HFFc6 (cell line): ENCODE results near the gene CYP46A1. TPM values are rescaled to one million over a fixed set of nuclear protein-coding genes. Genes with fewer than 3 reads are reported as not detected.
A peak's percentile ranks its signal among the peaks of the same experiment; 100 is the strongest.
"Not testable (repeated sequence)": the region's sequence is repeated elsewhere in the genome, so short reads cannot be mapped to it uniquely, and the experiment has no call there.

Experiments
- DNase-seq: peaks from one replicate; pipeline ENCODE4 v3.0.0-alpha.2; 2018
- H3K27ac Mint-ChIP-seq: 2 replicates; pipeline ENCODE4 v1.8.0; 2020; ENCODE audit warnings: mild to moderate bottlenecking, mixed read lengths
- H3K27me3 Mint-ChIP-seq: 2 replicates; pipeline ENCODE4 v1.8.0; 2021; ENCODE audit warnings: mild to moderate bottlenecking, moderate library complexity, mixed read lengths; ENCODE audit not compliant: insufficient read depth
- H3K36me3 Mint-ChIP-seq: 2 replicates; pipeline ENCODE4 v1.8.0; 2021; ENCODE audit warnings: low read depth, mixed read lengths
- H3K4me1 Mint-ChIP-seq: 2 replicates; pipeline ENCODE4 v1.8.0; 2020; ENCODE audit warnings: low read depth, mixed read lengths
- H3K4me3 Mint-ChIP-seq: 2 replicates; pipeline ENCODE4 v1.8.0; 2020; ENCODE audit warnings: mild to moderate bottlenecking, moderate library complexity, mixed read lengths
- H3K9me3 Mint-ChIP-seq: 2 replicates; pipeline ENCODE4 v1.8.0; 2020; ENCODE audit warnings: mild to moderate bottlenecking, mixed read lengths
- total RNA-seq, 6 experiments: library from RNA; stranded (reverse); fragmentation: NEBNext Ultra II Directional; extraction: Animal tissue kit (Norgen Biotek cat#: 25700); gene quantifications; 2 replicates in 1 of 6; 3 replicates in 5 of 6; pipeline ENCODE4 v1.2.3, GENCODE V29; 2021
- TF ChIP-seq, protein P1 (sequence below): fragments of 200-600 bp; sonication (generic); IDR thresholded peaks from 2 replicates; pipeline ENCODE4 v1.5.0; 2021; ENCODE audit warnings: antibody characterized with exemption, mild to moderate bottlenecking

CYP46A1 gene
- total RNA-seq, 6 experiments from 2014 or later, result 0.28 to 0.62 (median 0.49) TPM

DNA sequence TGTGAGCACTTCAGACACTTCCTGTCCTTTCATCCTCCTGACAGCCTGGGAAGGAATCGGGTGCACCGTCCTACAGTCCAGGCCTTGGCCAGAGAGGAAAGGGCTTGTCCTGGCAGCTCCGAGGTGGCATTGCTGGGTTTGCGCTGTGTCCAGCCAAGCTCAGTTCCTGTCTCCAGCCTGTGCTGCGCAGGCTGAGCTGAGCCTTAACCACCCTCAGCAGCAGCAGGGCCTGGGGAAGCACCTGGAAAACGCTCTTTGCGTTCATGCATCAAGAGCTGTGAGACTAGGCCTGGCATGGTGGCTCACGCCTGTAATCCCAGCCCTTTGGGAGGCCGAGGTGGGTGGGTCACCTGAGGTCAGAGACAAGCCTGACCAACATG lies 75.4 kb downstream of the CYP46A1 start:
- Mint-ChIP-seq H3K9me3 (no peaks in the 10 kb centered on the region), H3K4me3 (no peak overlapping the region), H3K36me3 (no peaks in the 10 kb centered on the region), H3K4me1 (peaks cover 48% of the 10 kb centered on the region), H3K27me3 (no peaks in the 10 kb centered on the region), H3K27ac (peak overlapping the region; percentile 97; the same call in 1 of the 2 replicates)
- DNase-seq, result no peak
- TF ChIP-seq, protein P1, sequence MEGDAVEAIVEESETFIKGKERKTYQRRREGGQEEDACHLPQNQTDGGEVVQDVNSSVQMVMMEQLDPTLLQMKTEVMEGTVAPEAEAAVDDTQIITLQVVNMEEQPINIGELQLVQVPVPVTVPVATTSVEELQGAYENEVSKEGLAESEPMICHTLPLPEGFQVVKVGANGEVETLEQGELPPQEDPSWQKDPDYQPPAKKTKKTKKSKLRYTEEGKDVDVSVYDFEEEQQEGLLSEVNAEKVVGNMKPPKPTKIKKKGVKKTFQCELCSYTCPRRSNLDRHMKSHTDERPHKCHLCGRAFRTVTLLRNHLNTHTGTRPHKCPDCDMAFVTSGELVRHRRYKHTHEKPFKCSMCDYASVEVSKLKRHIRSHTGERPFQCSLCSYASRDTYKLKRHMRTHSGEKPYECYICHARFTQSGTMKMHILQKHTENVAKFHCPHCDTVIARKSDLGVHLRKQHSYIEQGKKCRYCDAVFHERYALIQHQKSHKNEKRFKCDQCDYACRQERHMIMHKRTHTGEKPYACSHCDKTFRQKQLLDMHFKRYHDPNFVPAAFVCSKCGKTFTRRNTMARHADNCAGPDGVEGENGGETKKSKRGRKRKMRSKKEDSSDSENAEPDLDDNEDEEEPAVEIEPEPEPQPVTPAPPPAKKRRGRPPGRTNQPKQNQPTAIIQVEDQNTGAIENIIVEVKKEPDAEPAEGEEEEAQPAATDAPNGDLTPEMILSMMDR, result no peak

DNA sequence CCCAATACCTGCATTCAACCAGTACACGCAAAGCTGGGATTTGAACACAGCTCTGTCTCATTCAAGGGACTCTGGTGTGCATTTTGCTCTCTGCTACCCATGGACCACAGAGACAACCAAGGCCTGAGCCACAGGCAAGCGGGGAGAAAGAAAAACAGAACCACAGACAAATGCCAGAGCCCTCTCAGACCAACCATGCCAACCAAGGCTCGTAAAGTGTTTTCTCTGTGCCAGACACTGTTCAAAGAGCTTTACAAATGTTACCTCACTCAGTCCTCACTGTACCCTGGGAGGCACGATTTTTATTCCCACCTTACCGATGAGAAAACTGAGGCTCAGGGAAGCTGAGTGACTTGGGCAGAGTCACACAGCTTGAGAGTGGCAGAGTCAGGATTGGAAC lies 76.7 kb downstream of the CYP46A1 start:
- TF ChIP-seq, protein P1, result no peak
- peaks cover 38% of the 10 kb centered on the region for H3K4me1 Mint-ChIP-seq
- H3K9me3 Mint-ChIP-seq, result no peaks in the 10 kb centered on the region
- DNase-seq, result no peak
- no peaks in the 10 kb centered on the region for H3K36me3 Mint-ChIP-seq
- peaks cover 3% of the 10 kb centered on the region; the same call in 1 of the 2 replicates for H3K27me3 Mint-ChIP-seq
- H3K27ac Mint-ChIP-seq, result no peak overlapping the region
- H3K4me3 Mint-ChIP-seq, result no peak overlapping the region

DNA sequence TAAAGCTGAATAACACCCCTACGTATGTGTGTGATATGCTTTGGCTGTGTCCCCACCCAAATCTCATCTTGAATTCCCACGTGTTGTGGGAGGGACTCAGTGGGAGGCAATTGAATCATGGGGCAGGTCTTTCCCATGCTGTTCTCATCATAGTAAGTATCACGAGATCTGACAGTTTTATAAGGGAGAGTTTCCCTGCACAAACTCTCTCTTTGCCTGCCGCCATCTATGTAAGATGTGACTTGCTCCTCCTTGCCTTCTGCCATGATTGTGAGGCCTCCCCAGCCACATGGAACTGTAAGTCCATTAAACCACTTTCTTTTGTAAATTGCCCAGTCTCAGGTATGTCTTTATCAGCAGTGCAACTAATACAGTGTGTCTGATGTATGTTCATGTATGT lies 78.8 kb downstream of the CYP46A1 start:
- not testable (repeated sequence) for H3K36me3 Mint-ChIP-seq, H3K4me3 Mint-ChIP-seq, H3K27me3 Mint-ChIP-seq, H3K9me3 Mint-ChIP-seq, H3K27ac Mint-ChIP-seq, DNase-seq
- H3K4me1 Mint-ChIP-seq, result peaks cover 17% of the 10 kb centered on the region

DNA sequence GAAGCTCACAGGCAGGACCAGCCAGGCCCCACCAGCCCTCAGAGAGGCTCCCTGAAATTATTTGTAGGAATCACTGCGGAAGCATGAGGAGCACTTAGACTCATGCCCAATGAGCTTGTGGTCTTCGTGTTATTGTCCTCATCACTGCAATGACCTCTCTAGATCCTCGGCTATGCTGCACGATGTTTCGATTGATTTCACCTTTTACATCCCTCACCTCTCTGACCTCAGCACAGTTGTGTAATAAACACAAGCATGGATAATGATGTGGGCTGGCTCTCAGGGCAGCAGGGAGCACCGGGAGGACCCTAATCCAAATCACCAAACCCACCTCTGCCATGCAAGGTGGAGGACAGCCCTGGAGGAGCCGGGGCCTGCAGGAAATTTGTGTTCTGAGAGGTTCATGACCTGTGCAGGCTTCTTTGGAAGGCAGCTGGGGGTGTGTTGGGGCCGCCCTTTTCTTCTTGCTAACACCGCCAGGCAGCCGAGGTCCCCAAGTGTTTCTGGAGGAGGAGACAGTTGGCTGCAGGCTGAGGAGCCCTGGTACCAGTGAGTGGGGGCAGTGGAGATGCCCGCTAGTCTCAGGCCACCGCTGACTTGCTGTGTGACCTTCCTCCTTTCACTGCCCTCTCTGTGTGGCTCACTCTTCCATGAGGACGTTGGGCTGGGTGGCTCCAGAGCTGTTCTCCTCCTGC lies 79.6 kb downstream of the CYP46A1 start:
- Mint-ChIP-seq H3K36me3 (no peaks in the 10 kb centered on the region), H3K9me3 (no peaks in the 10 kb centered on the region), H3K27ac (no peak overlapping the region), H3K4me1 (peaks cover 15% of the 10 kb centered on the region), H3K4me3 (no peak overlapping the region), H3K27me3 (peaks cover 8% of the 10 kb centered on the region)
- TF ChIP-seq, protein P1, result no peak
- DNase-seq, result no peak

DNA sequence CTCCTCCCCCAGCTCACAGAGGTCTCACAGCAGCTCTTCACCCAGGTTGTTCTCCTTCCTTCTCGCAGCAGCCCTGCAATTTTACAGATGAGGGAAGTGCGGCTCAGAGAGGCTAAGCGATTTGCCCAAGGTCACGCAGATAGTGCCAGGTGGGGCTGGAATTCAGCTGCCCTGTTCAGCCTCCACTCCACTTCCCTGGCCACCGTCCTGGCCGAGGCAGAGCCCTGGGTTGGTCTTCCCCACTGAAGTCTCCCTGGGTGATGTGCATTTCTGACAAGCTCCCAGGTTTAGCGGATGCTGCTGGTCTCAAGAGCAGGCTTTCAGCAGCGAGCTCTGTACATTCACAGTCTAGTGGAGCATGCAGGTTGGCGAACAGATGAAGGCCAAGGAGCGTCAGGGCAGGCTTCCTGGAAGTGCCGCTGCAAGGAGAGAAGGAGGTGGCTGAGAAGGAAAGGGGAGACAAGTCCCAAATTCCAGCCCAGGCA lies 80.2 kb downstream of the CYP46A1 start:
- Mint-ChIP-seq H3K4me1 (peaks cover 9% of the 10 kb centered on the region), H3K9me3 (no peaks in the 10 kb centered on the region), H3K27ac (no peak overlapping the region), H3K4me3 (no peak overlapping the region), H3K27me3 (peaks cover 8% of the 10 kb centered on the region), H3K36me3 (no peaks in the 10 kb centered on the region)
- TF ChIP-seq, protein P1, result no peak
- DNase-seq, result no peak

DNA sequence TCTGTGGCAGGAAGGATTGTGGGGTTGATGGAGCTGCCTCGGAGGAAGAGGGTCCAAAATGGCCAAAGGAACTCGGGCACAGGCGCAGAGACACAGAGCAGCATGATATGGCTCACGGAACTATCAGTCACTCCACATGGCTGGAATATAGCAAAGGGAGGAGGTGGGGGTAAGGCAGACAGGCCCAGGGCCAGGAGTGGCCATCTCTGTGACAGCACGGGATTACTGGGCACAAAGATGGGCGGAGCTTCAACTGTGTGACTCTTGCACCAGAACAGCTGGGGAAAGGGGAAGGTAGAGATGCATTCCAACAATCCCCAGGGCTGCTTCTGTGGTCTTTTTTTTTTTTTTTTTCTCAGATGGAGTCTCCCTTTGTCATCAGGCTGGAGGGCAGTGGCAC lies 84.3 kb downstream of the CYP46A1 start:
- H3K36me3 Mint-ChIP-seq, result no peaks in the 10 kb centered on the region
- H3K4me3 Mint-ChIP-seq, result no peak overlapping the region
- peak overlapping the region; percentile 4; the same call in 1 of the 2 replicates for H3K27ac Mint-ChIP-seq
- no peak for DNase-seq
- H3K27me3 Mint-ChIP-seq, result peaks cover 8% of the 10 kb centered on the region
- peaks cover 19% of the 10 kb centered on the region for H3K4me1 Mint-ChIP-seq
- H3K9me3 Mint-ChIP-seq, result no peaks in the 10 kb centered on the region
- TF ChIP-seq, protein P1, result no peak
